GM12878 (cell line): ENCODE measurements around the gene MYO1D. TPM values are rescaled to one million over a fixed set of nuclear protein-coding genes. Genes with fewer than 3 reads are reported as not detected.

ENCODE experiments used
- ATAC-seq: fragments of 200-7000 bp; cut with Tn5 transposase; 3 replicates; pipeline ENCODE4 v1.9.1; 2020; ENCODE audit warnings: mild to moderate bottlenecking, moderate library complexity
- BruUV-seq: library from RNA; stranded (reverse); fragments of 400-500 nt; replicated peaks from 2 replicates; lab custom pipeline; 2021; lab: Mats Ljungman, UMichigan
- CTCF ChIA-PET: fragments of 300-600 bp; sonication (Branson Sonifier 250); formaldehyde crosslinking; extraction: SDS; loops from one replicate; lab custom pipeline; 2021; ENCODE audit warnings: inconsistent platforms; lab: Yijun Ruan, JAX
- POLR2A ChIA-PET: fragments of 350-600 bp; formaldehyde crosslinking; extraction: SDS; loops from one replicate; lab custom pipeline; 2021; ENCODE audit warnings: inconsistent platforms; lab: Charles Lee
- RAD21 ChIA-PET: fragments of 300-600 bp; sonication (Branson Sonifier 250); formaldehyde crosslinking; loops from one replicate; lab custom pipeline; 2023; ENCODE audit warnings: antibody characterized with exemption; ENCODE audit not compliant: unreplicated experiment; lab: Charles Lee
- SMC1A ChIA-PET: fragments of 300-600 bp; sonication (Branson Sonifier 250); formaldehyde crosslinking; loops from one replicate; lab custom pipeline; 2023; ENCODE audit not compliant: unreplicated experiment, uncharacterized antibody; lab: Charles Lee
- DNase-seq: peaks from one replicate; pipeline ENCODE4 v3.0.0-alpha.2; 2011; ENCODE audit warnings: low read depth, low spot score
- FAIRE-seq: peaks from 3 replicates; lab custom pipeline; 2011; peaks lifted over from hg19 to GRCh38; lab: Jason Lieb, UNC
- H2AFZ ChIP-seq: 2 replicates; pipeline ENCODE4 v1.6.0; 2011; ENCODE audit warnings: low read depth, low read length, control low read depth; ENCODE audit not compliant: control insufficient read depth
- H3K27ac ChIP-seq: 2 replicates; pipeline ENCODE4 v1.5.1; 2011; ENCODE audit warnings: control low read depth; ENCODE audit not compliant: control insufficient read depth, insufficient read depth
- H3K27me3 ChIP-seq, 2 experiments: replicated peaks in 1 of 2; 2 replicates each; pipeline versions ENCODE4 v1.6.0 to v1.6.1; 2011; ENCODE audit warnings: low read length in 1 of 2; ENCODE audit not compliant: control insufficient read depth in 2 of 2, insufficient read depth in 2 of 2
- H3K36me3 ChIP-seq, 2 experiments: 2 replicates each; pipeline ENCODE4 v1.5.1; 2011; ENCODE audit warnings: low read length in 1 of 2; ENCODE audit not compliant: control insufficient read depth in 2 of 2, insufficient read depth in 2 of 2
- H3K4me1 ChIP-seq: 2 replicates; pipeline ENCODE4 v1.6.1; 2011; ENCODE audit warnings: mild to moderate bottlenecking, low read length, moderate library complexity, mixed read lengths; ENCODE audit not compliant: control insufficient read depth, insufficient read depth
- H3K4me2 ChIP-seq: 2 replicates; pipeline ENCODE4 v1.6.0; 2011; ENCODE audit warnings: control low read depth; ENCODE audit not compliant: control insufficient read depth, insufficient read depth
- H3K4me3 ChIP-seq: fragments of 200-600 bp; sonication (generic); 2 replicates; pipeline ENCODE4 v1.5.1; 2016
- H3K79me2 ChIP-seq: 2 replicates; pipeline ENCODE4 v1.6.0; 2011; ENCODE audit warnings: low read length; ENCODE audit not compliant: control insufficient read depth, insufficient read depth
- H3K9ac ChIP-seq: 2 replicates; pipeline ENCODE4 v1.8.0; 2011; ENCODE audit warnings: low read length, control low read depth, mixed read lengths; ENCODE audit not compliant: control insufficient read depth, insufficient read depth
- H3K9me3 ChIP-seq: replicated peaks from 3 replicates; pipeline ENCODE4 v1.5.1; 2011; ENCODE audit warnings: mild to moderate bottlenecking, low read length; ENCODE audit not compliant: control insufficient read depth, insufficient read depth
- H4K20me1 ChIP-seq: 2 replicates; pipeline ENCODE4 v1.6.0; 2011; ENCODE audit not compliant: control insufficient read depth, insufficient read depth
- CEBPB ChIP-seq, 2 experiments: fragments of 150-350 bp in 1 of 2; IDR thresholded peaks; 2 replicates each; pipeline ENCODE4 v1.6.1; 2012 to 2014; ENCODE audit warnings: low read depth in 2 of 2, low read length in 2 of 2, borderline replicate concordance in 1 of 2, inconsistent platforms in 1 of 2
- IKZF1 ChIP-seq: fragments of 450-650 bp; conservative IDR thresholded peaks from 2 replicates; pipeline ENCODE4 v1.6.1; 2017; ENCODE audit warnings: antibody characterized with exemption, mild to moderate bottlenecking
- IKZF2 ChIP-seq, 2 experiments: fragments of 450-650 bp; IDR thresholded peaks; 2 replicates each; pipeline ENCODE4 v1.6.1; 2017; ENCODE audit warnings: mild to moderate bottlenecking in 2 of 2, moderate library complexity in 2 of 2
- NR2C1 ChIP-seq: fragments of 450-650 bp; IDR thresholded peaks from 2 replicates; pipeline ENCODE4 v1.6.1; 2017; ENCODE audit warnings: antibody characterized with exemption, mild to moderate bottlenecking, moderate library complexity
- PML ChIP-seq: IDR thresholded peaks from 2 replicates; pipeline ENCODE4 v1.6.1; 2012; ENCODE audit warnings: low read length, inconsistent platforms
- SKIL ChIP-seq: fragments of 450-650 bp; IDR thresholded peaks from 2 replicates; pipeline ENCODE4 v1.6.1; 2017; ENCODE audit warnings: mild to moderate bottlenecking, low read depth, inconsistent platforms; ENCODE audit not compliant: poor library complexity, severe bottlenecking
- YBX1 ChIP-seq: fragments of 450-650 bp; IDR thresholded peaks from 2 replicates; pipeline ENCODE4 v1.6.1; 2016; ENCODE audit warnings: antibody characterized with exemption
- ZNF274 ChIP-seq: IDR thresholded peaks from one replicate; pipeline ENCODE4 v1.8.0; 2011; ENCODE audit not compliant: insufficient read length, insufficient read depth
- WGBS: methylation state at CpG from one replicate; pipeline ENCODE4 v1.1.6; 2016; ENCODE audit warnings: low lambda C conversion rate; ENCODE audit not compliant: insufficient replicate concordance, insufficient coverage; ENCODE audit errors: missing lambda C conversion rate; 5-methylcytosine and 5-hydroxymethylcytosine counted together
- in situ Hi-C: fragments of 300-500 bp; cut with MboI; formaldehyde crosslinking; loops from 9 replicates; pipeline ENCODE4 v1.14.3; 2018; ENCODE audit warnings: mixed read lengths
- intact Hi-C: fragments of 100-400 bp; cut with micrococcal nuclease; formaldehyde crosslinking; loops from one replicate; pipeline ENCODE4 v1.14.2; 2022; ENCODE audit not compliant: unreplicated experiment
- polyA plus RNA-seq, 11 experiments: library from polyadenylated mRNA; depleted of rRNA in 4 of 11; unstranded in 6 of 11; stranded (reverse) in 5 of 11; fragments of >200 nt; fragmentation: Nextera tagmentation in 4 of 11; fragmentation: Illumina TruSeq in 1 of 11; extraction: Ambion mirVana in 4 of 11; extraction: Trizol in 1 of 11; gene quantifications; 1 replicate in 1 of 11; 2 replicates in 10 of 11; pipeline versions ENCODE4 v1.2.1 to v1.2.3, GENCODE V29; 2011 to 2016; ENCODE audit warnings: inconsistent platforms in 2 of 11, missing spikeins in 2 of 11, low read depth in 1 of 11
- total RNA-seq, 4 experiments: library from RNA; depleted of rRNA in 3 of 4; stranded (reverse); fragments of >200 nt in 3 of 4; fragmentation: Illumina TruSeq in 1 of 4; extraction: Trizol in 1 of 4; gene quantifications; 2 replicates each; pipeline versions ENCODE4 v1.2.1 to v1.2.3, GENCODE V29; 2013 to 2021

MYO1D gene
- total and polyA plus RNA-seq, 10 of the 15 experiments (the other 5 are each of a cell fraction or from before 2014, with no cell fraction given): 1.8 to 37.7 (median 25.4) TPM

- TF ChIP-seq NR2C1: no peak
- TF ChIP-seq, all 136 proteins: peak for 4
Measured at GRCh38 chr17:32461853-32462617, 414.9 kb downstream of the MYO1D start (continued).

GRCh38 chr17:32461498-32461852, 415.4 kb downstream of the MYO1D start:
- no peak overlapping the region for H3K27ac ChIP-seq
- SMC1A ChIA-PET: interaction anchor here (0.7 to 3.6 kb wide), 21 partner anchors 10 to 475 kb away, joined by 3 to 32 read pairs (median 5); partner anchors contain the start of gene PSMD11

More at GRCh38 chr17:32461498-32461852, 415.4 kb downstream of the MYO1D start:
- Histone ChIP-seq H3K4me1 (no peaks in the 10 kb centered on the region), H3K9me3 (no peaks in the 10 kb centered on the region), H3K36me3 (peaks cover 9 to 30% of the 10 kb centered on the region in 2 experiments), H2AFZ (no peak overlapping the region), H3K27me3 (no peaks in the 10 kb centered on the region), H3K79me2 (no peaks in the 10 kb centered on the region; the same call in 1 of the 2 replicates), H3K4me3 (no peak overlapping the region), H3K9ac (no peak overlapping the region), H4K20me1 (no peaks in the 10 kb centered on the region), H3K4me2 (no peak overlapping the region)
- ChIA-PET CTCF (interaction anchor here (0.6 to 7.4 kb wide), 48 partner anchors 8 to 514 kb away, joined by 3 to 127 read pairs (median 6); partner anchors contain the start of genes CDK5R1, MYO1D and PSMD11), POLR2A (interaction anchor here (1.3 kb wide), 1 partner anchor 30 kb away, joined by 5 read pairs; no protein-coding TSS in a partner anchor), RAD21 (interaction anchor here (0.8 to 2.6 kb wide), 10 partner anchors 10 to 448 kb away, joined by 3 to 9 read pairs (median 4); partner anchors contain the start of genes CDK5R1, MYO1D and PSMD11)
- WGBS: 35% methylated on average over 4 of the region's 4 CpGs
- in situ Hi-C loops (loop anchor here (25.0 kb wide), 1 partner anchor 451 kb away; no protein-coding TSS in a partner anchor), intact Hi-C loops (loop anchor here (5.0 kb wide), 2 partner anchors 146 to 296 kb away; no protein-coding TSS in a partner anchor)
- ATAC-seq (peak; percentile 54), DNase-seq (no peak), FAIRE-seq (no peak)
- TF ChIP-seq IKZF1 (no peak), SKIL (no peak), YBX1 (0 out of 2 replicates have a peak, but pooled peaks have one; percentile 50), PML (no peak), IKZF2 (IDR thresholded peaks at IDR 0.05) (no peak), ZNF274 (no peak), CEBPB (IDR thresholded peaks at IDR 0.05; ENCODE audit: borderline replicate concordance in 1 of 2, low read depth in 2 of 2, low read length in 2 of 2) (no peak)
- BruUV-seq: no TSS peak
